ENCODE results near the gene FARP1. TPM values are rescaled to one million over a fixed set of nuclear protein-coding genes. Genes with fewer than 3 reads are reported as not detected.
A peak's percentile ranks its signal among the peaks of the same experiment; 100 is the strongest.

Gene FARP1
- total and polyA plus RNA-seq, 2 of the 13 experiments (the other 11 are each of a cell fraction or from before 2014, with no cell fraction given): 70.6 to 126 TPM

DNA sequence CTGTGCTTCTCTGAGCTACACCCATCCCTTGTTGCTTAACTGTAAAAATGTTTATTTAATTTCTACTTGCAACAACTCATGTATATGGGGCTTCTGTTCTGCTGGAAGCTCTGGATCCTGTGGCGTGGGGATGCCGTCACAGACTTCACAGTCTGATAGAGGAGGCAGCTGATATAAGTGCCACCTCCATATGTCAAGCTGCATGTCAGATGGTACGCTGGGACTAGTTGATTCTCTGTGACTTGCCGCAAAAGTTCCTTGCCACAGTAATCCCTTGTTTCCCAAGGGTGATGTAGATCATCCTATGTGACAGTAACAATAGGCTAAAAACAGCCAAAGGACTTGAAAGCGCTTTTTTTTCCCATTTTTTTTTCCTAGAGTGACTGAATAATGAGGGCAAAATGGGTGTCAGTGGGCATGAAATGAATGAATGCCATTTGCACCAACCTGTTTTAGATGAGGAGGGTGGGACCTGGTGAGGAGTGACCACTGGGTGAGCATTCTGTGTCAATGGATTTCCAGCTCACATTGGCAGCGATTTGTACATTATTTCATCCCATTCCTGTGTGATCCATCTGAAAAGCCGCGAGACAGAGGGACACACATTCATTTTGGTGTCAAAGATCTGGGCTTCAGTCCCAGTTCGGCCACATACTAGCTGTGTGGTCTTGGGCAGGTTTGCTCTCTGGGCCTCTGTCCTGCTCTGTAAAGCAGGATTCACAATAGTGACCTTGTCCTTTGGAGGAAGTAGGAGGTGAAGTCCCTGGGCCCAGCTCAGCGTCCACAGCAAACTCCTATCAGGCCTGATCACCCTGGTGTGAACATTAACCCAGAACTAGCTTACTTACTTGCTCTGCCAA lies 123.0 kb downstream of the FARP1 start (continued):
- TF ChIP-seq, protein P1, sequence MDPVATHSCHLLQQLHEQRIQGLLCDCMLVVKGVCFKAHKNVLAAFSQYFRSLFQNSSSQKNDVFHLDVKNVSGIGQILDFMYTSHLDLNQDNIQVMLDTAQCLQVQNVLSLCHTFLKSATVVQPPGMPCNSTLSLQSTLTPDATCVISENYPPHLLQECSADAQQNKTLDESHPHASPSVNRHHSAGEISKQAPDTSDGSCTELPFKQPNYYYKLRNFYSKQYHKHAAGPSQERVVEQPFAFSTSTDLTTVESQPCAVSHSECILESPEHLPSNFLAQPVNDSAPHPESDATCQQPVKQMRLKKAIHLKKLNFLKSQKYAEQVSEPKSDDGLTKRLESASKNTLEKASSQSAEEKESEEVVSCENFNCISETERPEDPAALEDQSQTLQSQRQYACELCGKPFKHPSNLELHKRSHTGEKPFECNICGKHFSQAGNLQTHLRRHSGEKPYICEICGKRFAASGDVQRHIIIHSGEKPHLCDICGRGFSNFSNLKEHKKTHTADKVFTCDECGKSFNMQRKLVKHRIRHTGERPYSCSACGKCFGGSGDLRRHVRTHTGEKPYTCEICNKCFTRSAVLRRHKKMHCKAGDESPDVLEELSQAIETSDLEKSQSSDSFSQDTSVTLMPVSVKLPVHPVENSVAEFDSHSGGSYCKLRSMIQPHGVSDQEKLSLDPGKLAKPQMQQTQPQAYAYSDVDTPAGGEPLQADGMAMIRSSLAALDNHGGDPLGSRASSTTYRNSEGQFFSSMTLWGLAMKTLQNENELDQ (CRISPR knock-in tag; IDR thresholded peaks at IDR 0.05; ENCODE audit: borderline replicate concordance): no peak; the same call in 1 of the 2 replicates
- peak; percentile 64; the same call in 1 of the 2 replicates for TF ChIP-seq CCDC6 (CRISPR knock-in tag; IDR thresholded peaks at IDR 0.05)
- no peak for TF ChIP-seq REXO4 (CRISPR knock-in tag; IDR thresholded peaks at IDR 0.05; ENCODE audit: borderline replicate concordance)
- no peak for TF ChIP-seq IKZF1 (IDR thresholded peaks at IDR 0.05)
- TF ChIP-seq, protein P2, sequence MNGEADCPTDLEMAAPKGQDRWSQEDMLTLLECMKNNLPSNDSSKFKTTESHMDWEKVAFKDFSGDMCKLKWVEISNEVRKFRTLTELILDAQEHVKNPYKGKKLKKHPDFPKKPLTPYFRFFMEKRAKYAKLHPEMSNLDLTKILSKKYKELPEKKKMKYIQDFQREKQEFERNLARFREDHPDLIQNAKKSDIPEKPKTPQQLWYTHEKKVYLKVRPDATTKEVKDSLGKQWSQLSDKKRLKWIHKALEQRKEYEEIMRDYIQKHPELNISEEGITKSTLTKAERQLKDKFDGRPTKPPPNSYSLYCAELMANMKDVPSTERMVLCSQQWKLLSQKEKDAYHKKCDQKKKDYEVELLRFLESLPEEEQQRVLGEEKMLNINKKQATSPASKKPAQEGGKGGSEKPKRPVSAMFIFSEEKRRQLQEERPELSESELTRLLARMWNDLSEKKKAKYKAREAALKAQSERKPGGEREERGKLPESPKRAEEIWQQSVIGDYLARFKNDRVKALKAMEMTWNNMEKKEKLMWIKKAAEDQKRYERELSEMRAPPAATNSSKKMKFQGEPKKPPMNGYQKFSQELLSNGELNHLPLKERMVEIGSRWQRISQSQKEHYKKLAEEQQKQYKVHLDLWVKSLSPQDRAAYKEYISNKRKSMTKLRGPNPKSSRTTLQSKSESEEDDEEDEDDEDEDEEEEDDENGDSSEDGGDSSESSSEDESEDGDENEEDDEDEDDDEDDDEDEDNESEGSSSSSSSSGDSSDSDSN (CRISPR knock-in tag; IDR thresholded peaks at IDR 0.05): no peak
- TF ChIP-seq, protein P3, sequence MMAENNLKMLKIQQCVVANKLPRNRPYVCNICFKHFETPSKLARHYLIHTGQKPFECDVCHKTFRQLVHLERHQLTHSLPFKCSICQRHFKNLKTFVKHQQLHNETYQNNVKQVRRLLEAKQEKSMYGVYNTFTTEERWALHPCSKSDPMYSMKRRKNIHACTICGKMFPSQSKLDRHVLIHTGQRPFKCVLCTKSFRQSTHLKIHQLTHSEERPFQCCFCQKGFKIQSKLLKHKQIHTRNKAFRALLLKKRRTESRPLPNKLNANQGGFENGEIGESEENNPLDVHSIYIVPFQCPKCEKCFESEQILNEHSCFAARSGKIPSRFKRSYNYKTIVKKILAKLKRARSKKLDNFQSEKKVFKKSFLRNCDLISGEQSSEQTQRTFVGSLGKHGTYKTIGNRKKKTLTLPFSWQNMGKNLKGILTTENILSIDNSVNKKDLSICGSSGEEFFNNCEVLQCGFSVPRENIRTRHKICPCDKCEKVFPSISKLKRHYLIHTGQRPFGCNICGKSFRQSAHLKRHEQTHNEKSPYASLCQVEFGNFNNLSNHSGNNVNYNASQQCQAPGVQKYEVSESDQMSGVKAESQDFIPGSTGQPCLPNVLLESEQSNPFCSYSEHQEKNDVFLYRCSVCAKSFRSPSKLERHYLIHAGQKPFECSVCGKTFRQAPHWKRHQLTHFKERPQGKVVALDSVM (CRISPR knock-in tag; IDR thresholded peaks at IDR 0.05): 0 out of 2 replicates have a peak, but pooled peaks have one; percentile 45
- 0 out of 2 replicates have a peak, but pooled peaks have one; percentile 15 for TF ChIP-seq HOXA5 (CRISPR knock-in tag; IDR thresholded peaks at IDR 0.05)
- TF ChIP-seq, protein P4, sequence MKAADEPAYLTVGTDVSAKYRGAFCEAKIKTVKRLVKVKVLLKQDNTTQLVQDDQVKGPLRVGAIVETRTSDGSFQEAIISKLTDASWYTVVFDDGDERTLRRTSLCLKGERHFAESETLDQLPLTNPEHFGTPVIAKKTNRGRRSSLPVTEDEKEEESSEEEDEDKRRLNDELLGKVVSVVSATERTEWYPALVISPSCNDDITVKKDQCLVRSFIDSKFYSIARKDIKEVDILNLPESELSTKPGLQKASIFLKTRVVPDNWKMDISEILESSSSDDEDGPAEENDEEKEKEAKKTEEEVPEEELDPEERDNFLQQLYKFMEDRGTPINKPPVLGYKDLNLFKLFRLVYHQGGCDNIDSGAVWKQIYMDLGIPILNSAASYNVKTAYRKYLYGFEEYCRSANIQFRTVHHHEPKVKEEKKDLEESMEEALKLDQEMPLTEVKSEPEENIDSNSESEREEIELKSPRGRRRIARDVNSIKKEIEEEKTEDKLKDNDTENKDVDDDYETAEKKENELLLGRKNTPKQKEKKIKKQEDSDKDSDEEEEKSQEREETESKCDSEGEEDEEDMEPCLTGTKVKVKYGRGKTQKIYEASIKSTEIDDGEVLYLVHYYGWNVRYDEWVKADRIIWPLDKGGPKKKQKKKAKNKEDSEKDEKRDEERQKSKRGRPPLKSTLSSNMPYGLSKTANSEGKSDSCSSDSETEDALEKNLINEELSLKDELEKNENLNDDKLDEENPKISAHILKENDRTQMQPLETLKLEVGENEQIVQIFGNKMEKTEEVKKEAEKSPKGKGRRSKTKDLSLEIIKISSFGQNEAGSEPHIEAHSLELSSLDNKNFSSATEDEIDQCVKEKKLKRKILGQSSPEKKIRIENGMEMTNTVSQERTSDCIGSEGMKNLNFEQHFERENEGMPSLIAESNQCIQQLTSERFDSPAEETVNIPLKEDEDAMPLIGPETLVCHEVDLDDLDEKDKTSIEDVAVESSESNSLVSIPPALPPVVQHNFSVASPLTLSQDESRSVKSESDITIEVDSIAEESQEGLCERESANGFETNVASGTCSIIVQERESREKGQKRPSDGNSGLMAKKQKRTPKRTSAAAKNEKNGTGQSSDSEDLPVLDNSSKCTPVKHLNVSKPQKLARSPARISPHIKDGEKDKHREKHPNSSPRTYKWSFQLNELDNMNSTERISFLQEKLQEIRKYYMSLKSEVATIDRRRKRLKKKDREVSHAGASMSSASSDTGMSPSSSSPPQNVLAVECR (CRISPR knock-in tag; IDR thresholded peaks at IDR 0.05; ENCODE audit: borderline replicate concordance): peak; percentile 62; the same call in 1 of the 2 replicates
- TF ChIP-seq CHD4 (IDR thresholded peaks at IDR 0.05; ENCODE audit: borderline replicate concordance, low read length): no peak
- no peak for TF ChIP-seq FIP1L1 (IDR thresholded peaks at IDR 0.05; ENCODE audit: borderline replicate concordance, insufficient read depth, low read depth, low read length)
- no peak for TF ChIP-seq U2AF1 (optimal IDR thresholded peaks at IDR 0.05; ENCODE audit: low read depth, low read length)
- TF ChIP-seq SOX5 (CRISPR knock-in tag; IDR thresholded peaks at IDR 0.05; ENCODE audit: borderline replicate concordance): peak; percentile 79; the same call in 1 of the 2 replicates
- TF ChIP-seq, protein P5, sequence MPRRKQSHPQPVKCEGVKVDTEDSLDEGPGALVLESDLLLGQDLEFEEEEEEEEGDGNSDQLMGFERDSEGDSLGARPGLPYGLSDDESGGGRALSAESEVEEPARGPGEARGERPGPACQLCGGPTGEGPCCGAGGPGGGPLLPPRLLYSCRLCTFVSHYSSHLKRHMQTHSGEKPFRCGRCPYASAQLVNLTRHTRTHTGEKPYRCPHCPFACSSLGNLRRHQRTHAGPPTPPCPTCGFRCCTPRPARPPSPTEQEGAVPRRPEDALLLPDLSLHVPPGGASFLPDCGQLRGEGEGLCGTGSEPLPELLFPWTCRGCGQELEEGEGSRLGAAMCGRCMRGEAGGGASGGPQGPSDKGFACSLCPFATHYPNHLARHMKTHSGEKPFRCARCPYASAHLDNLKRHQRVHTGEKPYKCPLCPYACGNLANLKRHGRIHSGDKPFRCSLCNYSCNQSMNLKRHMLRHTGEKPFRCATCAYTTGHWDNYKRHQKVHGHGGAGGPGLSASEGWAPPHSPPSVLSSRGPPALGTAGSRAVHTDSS (CRISPR knock-in tag; conservative IDR thresholded peaks at IDR 0.05): no peak
- no peak; the same call in 1 of the 2 replicates for TF ChIP-seq YEATS2 (CRISPR knock-in tag; IDR thresholded peaks at IDR 0.05; ENCODE audit: borderline replicate concordance)

Data from HepG2 (cell line).